ENCODE results near the gene TMPRSS11B.
"Not testable (repeated sequence)": the region's sequence is repeated elsewhere in the genome, so short reads cannot be mapped to it uniquely, and the experiment has no call there.

TMPRSS11B gene, protein sequence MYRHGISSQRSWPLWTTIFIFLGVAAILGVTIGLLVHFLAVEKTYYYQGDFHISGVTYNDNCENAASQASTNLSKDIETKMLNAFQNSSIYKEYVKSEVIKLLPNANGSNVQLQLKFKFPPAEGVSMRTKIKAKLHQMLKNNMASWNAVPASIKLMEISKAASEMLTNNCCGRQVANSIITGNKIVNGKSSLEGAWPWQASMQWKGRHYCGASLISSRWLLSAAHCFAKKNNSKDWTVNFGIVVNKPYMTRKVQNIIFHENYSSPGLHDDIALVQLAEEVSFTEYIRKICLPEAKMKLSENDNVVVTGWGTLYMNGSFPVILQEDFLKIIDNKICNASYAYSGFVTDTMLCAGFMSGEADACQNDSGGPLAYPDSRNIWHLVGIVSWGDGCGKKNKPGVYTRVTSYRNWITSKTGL

GRCh38 chr4:68245594-68245993, at the start of gene TMPRSS11B:
TMPRSS11B (minus strand) TSS chr4:68245694; CDS start chr4:68245558, 136 bp downstream.
- DNase-seq (ENCODE audit: low read depth in 2 of 2) = no peak

DNA sequence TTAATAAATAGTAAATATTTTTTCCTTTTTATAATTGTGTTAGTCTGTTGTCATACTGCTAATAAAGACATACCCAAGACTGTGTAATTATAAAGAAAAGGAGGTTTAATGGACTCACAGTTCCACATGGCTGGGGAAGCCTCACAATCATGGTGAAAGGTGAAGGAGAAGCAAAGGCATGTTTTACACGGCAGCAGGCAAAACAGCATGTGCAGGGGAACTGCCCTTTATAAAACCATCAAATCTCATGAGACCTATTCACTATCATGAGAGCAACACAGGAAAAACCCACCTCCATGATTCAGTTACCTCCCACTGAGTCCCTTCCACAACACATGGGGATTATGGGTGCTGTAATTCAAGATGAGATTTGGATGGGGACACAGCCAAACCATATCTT, 45.8 kb upstream of the TMPRSS11B start:
- DNase-seq (ENCODE audit: low read depth in 2 of 2) = no peak

DNA sequence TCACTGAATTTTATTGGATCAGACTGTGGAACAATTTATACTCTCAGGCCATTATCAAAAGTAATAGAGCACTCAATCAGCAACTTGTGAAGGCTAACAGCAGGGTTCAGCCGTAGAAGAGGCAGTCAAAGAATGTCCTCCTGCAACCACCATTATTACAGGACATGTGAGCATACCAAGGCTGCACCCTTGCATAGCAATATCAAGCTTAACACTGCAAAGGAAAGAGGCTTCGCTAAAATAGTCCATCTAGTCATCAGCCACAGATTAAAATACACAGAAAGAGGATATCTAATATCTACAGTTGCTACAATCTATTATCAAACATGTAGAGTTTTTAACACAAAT, 42.9 kb upstream of the TMPRSS11B start:
- no peak for DNase-seq (ENCODE audit: low read depth in 2 of 2)

DNA sequence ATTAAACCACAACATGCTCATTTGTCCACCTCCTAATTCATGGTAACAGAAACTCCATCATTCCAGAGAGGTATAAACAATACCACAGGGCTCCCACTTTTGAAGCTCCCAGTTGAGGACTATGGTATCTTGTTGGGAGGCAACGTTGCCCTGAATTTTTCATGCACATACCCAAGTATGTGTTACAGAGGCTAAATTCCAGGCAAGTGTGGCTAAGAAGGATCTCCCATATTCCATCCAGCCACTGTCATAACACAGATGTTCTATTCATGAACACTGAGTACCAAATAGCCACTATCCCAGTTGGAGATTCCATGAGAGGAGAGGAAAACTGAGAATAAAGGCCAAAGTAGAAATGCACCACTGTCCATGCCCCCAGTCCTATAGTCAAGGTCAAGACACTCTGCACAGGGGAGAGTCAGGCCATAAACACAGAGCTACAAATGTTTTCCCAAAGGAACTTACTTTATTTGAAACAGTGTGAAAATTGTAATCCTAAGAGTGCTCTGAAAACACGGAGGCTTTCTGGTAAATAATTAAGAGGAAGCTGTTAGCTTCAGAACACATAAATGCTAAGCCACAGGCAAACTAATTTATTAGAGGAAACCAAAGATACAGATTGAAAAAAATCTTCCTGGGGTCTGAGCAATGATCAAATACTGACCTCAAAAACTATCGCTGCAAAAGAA, 42.4 kb upstream of the TMPRSS11B start:
- DNase-seq (ENCODE audit: low read depth in 2 of 2) = no peak

- DNase-seq (ENCODE audit: low read depth in 2 of 2) = no peak
These were observed 38.2 kb upstream of the TMPRSS11B start for GRCh38 chr4:68283714-68284113.

- no peak for DNase-seq (ENCODE audit: low read depth in 2 of 2)
These were observed 37.6 kb upstream of the TMPRSS11B start for GRCh38 chr4:68283095-68283494.

GRCh38 chr4:68281796-68282740, 36.6 kb upstream of the TMPRSS11B start:
- DNase-seq (ENCODE audit: low read depth in 2 of 2) = not testable (repeated sequence)

DNA sequence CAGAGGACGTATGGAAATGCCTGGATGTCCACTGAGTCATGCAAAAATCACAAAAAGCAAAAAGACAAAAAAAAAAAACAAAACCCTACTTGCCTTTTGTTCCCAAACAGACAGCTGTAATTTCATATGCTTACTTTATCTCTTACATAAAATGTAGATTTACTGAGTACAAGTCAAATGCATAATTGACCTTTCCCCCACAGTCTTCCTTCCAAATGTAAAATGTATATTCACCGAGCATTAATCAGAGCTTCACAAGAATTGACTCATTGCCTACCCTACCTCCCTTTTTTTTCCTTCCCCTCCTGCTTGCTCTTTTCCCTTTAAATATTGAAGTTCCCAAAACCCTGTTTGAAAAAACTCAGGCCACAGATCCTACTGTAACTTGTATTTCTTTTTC, 32.5 kb upstream of the TMPRSS11B start:
- DNase-seq (ENCODE audit: low read depth in 2 of 2) = no peak

DNA sequence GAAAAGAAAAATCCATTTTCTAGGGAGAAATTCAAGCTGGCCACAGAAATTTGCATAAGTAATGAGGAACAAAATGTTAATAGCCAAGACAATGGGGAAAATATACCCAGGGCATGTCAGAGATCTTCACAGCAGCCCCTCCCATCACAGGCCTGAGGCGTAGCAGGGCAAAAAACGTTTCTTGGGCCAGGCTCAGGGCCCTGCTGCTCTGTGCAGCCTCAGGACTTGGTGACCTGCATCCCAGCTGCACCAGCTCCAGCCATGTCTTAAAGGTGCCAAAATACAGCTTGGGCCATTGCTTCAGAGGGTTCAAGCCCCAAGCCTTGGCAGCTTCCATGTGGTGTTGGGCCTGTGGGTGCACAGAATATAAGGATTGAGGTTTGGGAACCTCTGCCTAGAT, 32.1 kb upstream of the TMPRSS11B start:
- DNase-seq (ENCODE audit: low read depth in 2 of 2) = no peak

DNA sequence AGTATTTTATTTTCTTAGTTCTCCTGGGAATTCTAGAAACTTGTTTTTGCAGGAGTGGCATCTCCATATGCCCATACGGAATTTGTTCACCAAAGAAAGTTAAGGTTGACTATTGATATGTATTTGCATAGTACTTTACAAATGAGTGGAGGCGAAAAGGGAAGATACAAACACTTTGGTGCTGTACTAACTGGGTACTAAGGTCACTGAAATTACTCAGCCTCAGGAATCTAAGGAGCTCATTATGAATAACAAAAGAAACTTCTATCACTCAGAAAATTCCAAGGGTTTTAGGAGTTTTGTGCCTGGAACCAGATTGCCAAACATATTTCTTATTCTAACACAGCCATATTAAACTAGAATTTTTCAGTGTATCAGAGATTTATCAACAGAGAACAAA, 27.4 kb upstream of the TMPRSS11B start:
- DNase-seq (ENCODE audit: low read depth in 2 of 2) = no peak

DNA sequence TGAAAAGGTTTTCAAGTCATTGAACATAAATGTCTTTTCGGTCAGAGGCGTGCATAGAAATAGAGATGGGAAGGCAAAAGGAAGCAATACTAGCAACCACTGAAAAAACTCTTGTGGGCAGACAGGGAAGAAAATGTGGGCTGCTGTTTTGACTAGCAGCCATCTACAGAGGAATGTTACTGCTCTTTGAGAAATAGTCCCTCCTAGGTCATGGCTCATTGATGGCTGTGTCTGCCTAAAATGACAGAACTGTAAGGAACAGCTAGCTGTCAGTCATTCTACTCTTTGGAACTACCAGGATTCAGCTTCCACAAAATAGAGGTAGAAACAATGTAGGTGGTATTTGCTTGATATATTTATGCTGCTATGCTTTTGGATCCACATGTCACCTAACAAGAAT, 26.9 kb upstream of the TMPRSS11B start:
- no peak for DNase-seq (ENCODE audit: low read depth in 2 of 2)

GRCh38 chr4:68271851-68272357, 26.4 kb upstream of the TMPRSS11B start:
- peak; percentile 23 to 32 for DNase-seq (ENCODE audit: low read depth in 2 of 2)

DNA sequence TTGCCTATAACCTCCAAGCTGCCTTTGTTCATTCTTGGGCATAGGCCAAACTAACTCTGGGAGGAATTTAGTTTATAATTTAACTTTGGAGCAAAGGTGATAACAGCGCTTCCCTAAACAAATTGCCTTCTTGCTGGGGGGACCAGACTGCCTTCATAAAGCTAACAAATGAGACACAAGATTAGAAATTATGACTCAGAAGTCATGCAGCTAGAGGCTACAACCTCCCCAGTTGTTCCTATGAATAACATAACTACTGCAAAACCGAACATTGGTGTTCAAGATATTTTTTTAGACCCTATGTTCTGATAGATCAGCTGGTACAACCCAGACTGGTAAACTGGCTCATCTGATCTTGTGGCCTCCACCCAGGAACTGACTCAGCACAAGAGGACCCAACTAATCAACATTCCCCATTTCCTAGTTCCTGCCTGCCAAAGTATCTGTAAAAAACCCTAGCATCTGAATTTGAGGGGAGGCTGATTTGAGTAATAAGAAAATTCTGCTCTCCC, 22.0 kb upstream of the TMPRSS11B start:
- no peak for DNase-seq (ENCODE audit: low read depth in 2 of 2)

DNA sequence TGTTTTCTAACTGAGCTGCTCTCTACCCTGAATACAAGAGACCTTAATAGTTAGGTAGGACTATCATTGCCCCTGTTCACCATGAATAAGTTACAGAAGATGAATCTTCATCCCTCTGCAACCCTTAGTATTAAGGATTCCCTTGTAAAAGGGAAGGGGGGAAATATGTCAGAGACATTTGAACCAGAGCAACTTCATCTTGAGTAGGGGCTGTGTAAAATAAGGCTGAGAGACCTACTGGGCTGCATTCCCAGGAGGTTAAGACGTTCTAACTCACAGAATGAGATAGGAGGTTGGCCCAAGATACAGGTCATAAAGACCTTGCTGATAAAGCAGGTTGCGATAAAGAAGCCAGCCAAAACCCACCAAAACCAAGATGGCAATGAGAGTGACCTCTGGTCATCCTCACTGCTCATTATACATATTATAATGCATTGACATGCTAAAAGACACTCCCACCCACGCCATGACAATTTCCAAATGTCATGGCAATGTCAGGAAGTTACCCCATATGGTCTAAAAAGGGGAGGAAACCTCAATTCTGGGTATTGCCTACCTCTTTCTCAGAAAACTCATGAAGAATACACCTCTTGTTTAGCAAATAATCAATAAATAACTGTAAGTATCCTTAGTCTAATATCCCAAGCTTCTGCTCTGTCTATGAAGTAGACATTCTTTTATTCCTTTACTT, 19.5 kb upstream of the TMPRSS11B start:
- DNase-seq (ENCODE audit: low read depth in 2 of 2) = no peak

GRCh38 chr4:68259191-68259590, 13.7 kb upstream of the TMPRSS11B start:
- DNase-seq (ENCODE audit: low read depth in 2 of 2) = no peak

- no peak for DNase-seq (ENCODE audit: low read depth in 2 of 2)
These were observed 12.2 kb upstream of the TMPRSS11B start for GRCh38 chr4:68257719-68258118.

- no peak for DNase-seq (ENCODE audit: low read depth in 2 of 2)
These were observed 10.8 kb upstream of the TMPRSS11B start for GRCh38 chr4:68256284-68256683.

DNA sequence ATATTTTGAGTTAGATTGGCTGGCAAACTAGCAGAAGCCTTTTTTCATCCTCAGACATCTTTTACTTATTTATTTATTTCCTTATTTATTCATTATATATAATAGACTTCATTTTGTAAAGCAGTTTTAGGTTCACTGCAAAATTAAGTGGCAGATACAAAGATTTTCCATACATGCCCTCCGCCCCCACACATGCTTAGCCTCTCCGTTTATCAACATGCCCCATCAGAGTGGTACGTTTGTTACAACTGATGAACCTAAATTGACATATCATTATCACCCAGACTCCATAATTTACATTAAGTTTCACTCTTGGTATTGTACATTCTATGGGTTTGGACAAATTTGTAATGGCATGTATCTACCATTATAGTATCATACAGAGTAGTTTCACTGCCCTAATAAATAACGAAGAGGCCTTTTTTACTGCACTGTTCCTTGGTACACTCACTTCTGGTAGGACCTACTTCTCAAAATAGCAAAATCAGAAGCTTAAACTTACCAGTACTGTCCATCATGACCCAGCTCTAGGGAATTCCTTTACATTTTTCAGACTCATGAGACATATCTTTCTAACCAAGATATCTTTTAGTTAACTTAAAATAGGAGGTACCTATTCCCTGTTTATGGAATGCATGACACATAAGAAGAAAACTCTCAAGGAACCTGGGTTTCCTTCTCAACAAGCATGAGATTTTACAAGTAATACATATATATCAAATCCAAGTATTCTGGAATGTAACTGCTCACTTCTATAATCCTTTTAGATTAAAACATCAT, 4.8 kb upstream of the TMPRSS11B start:
- no peak for DNase-seq (ENCODE audit: low read depth in 2 of 2)

DNA sequence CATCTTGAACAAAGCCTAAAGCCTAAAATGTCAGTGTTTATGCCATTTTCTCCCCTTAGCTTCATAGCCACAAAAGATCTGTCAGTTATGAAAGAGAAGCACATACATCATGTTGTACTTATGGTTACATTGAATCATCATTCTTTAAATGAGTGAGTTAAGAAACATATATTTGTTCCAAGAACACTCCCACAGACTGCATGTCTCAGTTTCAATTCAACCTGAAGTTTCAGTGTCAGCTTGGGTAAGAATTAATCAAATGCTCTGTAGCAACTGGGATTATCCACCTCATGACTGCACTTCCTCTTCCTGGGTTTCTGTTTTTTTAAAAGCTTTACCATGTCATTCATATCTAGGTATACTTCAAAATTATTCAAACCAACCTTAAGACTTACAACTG, 3.9 kb upstream of the TMPRSS11B start:
- DNase-seq (ENCODE audit: low read depth in 2 of 2) = no peak

DNA sequence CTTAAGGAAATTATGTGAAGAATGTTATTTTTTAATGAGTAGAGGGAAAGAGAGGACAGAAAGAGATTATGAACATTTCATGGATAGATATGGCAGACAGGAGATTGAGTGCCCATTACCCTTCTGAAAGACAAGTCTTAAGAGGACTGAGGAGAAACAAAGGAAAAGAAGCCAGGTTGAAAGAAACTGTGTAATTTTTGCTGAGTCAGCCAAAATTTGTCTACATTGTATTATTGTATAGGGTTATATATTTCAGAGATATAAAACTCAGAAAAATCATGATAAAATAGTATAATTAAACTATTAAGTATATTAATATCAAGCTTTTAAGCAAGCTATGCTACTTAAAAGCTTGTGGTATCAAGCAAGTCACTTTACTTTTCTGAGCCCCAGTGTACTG, 4.9 kb downstream of the TMPRSS11B start:
- DNase-seq (ENCODE audit: low read depth in 2 of 2) = no peak
